Testis (tissue), 5 donors: ENCODE measurements around the gene FGFR2. TPM values are rescaled to one million over a fixed set of nuclear protein-coding genes. Genes with fewer than 3 reads are reported as not detected.

Experiments
- DNase-seq: peaks from one replicate; pipeline ENCODE4 v3.0.0-alpha.2; 2019
- H3K27ac ChIP-seq, 2 donors: fragments of 200-600 bp; sonication (generic); one replicate each; pipeline ENCODE4 v1.5.1; 2019
- H3K27me3 ChIP-seq: fragments of 200-600 bp; sonication (generic); one replicate; pipeline ENCODE4 v1.5.1; 2019
- H3K36me3 ChIP-seq: fragments of 200-600 bp; sonication (generic); one replicate; pipeline ENCODE4 v1.5.1; 2017; ENCODE audit warnings: low read depth; ENCODE audit errors: missing control alignments
- H3K4me1 ChIP-seq: fragments of 200-600 bp; sonication (generic); one replicate; pipeline ENCODE4 v1.5.1; 2019
- H3K4me3 ChIP-seq, 2 donors: fragments of 200-600 bp; sonication (generic); one replicate each; pipeline ENCODE4 v1.5.1; 2017 to 2019
- H3K9me3 ChIP-seq: fragments of 200-600 bp; sonication (generic); one replicate; pipeline ENCODE4 v1.5.1; 2017
- CTCF ChIP-seq, 3 experiments: fragments of 450-650 bp in 2 of 3; fragments of 200-600 bp in 1 of 3; sonication (generic) in 1 of 3; IDR thresholded peaks; one replicate each; pipeline ENCODE4 v1.5.1; 2016 to 2019; ENCODE audit warnings: antibody characterized with exemption in 3 of 3, mild to moderate bottlenecking in 2 of 3, moderate library complexity in 1 of 3
- POLR2A ChIP-seq: fragments of 450-650 bp; IDR thresholded peaks from one replicate; pipeline ENCODE4 v1.6.1; 2017; ENCODE audit warnings: antibody characterized with exemption, mild to moderate bottlenecking, moderate library complexity
- WGBS, 2 donors: methylation state at CpG; one replicate each; pipeline ENCODE4 v1.1.5; 2018; 5-methylcytosine and 5-hydroxymethylcytosine counted together
- intact Hi-C: fragments of 100-400 bp; cut with DNase I; formaldehyde crosslinking; loops from one replicate; pipeline ENCODE4 v1.15.1; 2023; ENCODE audit warnings: low total_unique reads
- long read RNA-seq, 2 donors: transcript quantifications; one replicate each; lab custom pipeline, GENCODE V29; 2026
- polyA plus RNA-seq: library from polyadenylated mRNA; stranded (reverse); fragments of 350-450 nt; fragmentation: Illumina TruSeq; extraction: RNeasy Lipid Tissue Mini Kit (QIAGEN cat#74804); gene quantifications from one replicate; pipeline ENCODE4 v1.2.3, GENCODE V29; 2014; ENCODE audit warnings: low read depth, low replicate concordance; ENCODE audit not compliant: insufficient read depth
- total RNA-seq, 2 donors: library from RNA; depleted of rRNA; stranded (reverse); fragments of >200 nt; gene quantifications; one replicate each; pipeline ENCODE4 v1.2.3, GENCODE V29; 2016

Gene FGFR2
- 10 to 100 TPM; 23.4 to 28.9 TPM for total RNA-seq
- 23.2 TPM for polyA plus RNA-seq
- long read RNA-seq, donor 1, result 0 reads
- long read RNA-seq, donor 2, result 0 reads

- no peaks in the 10 kb centered on the region for H3K27me3 ChIP-seq
- WGBS, 2 donors, result 0 to 1% methylated on average over 6 to 88 of the region's 92 CpGs
- TF ChIP-seq CTCF (IDR thresholded peaks at IDR 0.05) (peak in 2 of 3 experiments; percentile 3 to 14), POLR2A (no peak)
- H3K4me1 ChIP-seq, result peaks cover 10% of the 10 kb centered on the region
- H3K27ac ChIP-seq, result peak within 1 kb of the TSS; percentile 82 to 83
- peak within 1 kb of the TSS; percentile 59 to 66 for H3K4me3 ChIP-seq
- H3K36me3 ChIP-seq, result no peaks in the 10 kb centered on the region
- intact Hi-C loops, result loop anchor here (5.0 kb wide), 1 partner anchor 461 kb away; no protein-coding TSS in a partner anchor
- no peaks in the 10 kb centered on the region for H3K9me3 ChIP-seq
- DNase-seq, result peak; percentile 84
Measured at GRCh38 chr10:121598263-121599249, at the start of gene FGFR2. Gene FGFR2 (minus strand): TSS chr10:121598444. CDS start chr10:121593817, 4,627 bp downstream.

GRCh38 chr10:121647401-121647800 is 49.2 kb upstream of the FGFR2 start:
- Histone ChIP-seq H3K9me3 (no peaks in the 10 kb centered on the region), H3K4me3 (no peak overlapping the region), H3K36me3 (no peaks in the 10 kb centered on the region), H3K27ac (no peak overlapping the region), H3K4me1 (no peaks in the 10 kb centered on the region), H3K27me3 (no peaks in the 10 kb centered on the region)
- DNase-seq, result no peak
- 90 to 91% methylated on average over 4 of the region's 4 CpGs for WGBS, 2 donors
- TF ChIP-seq POLR2A (no peak), CTCF (IDR thresholded peaks at IDR 0.05) (no peak)
- intact Hi-C loops, result no loop called here

- Histone ChIP-seq H3K27ac (no peak overlapping the region), H3K4me1 (no peaks in the 10 kb centered on the region), H3K4me3 (no peak overlapping the region), H3K9me3 (no peaks in the 10 kb centered on the region), H3K36me3 (no peaks in the 10 kb centered on the region), H3K27me3 (no peaks in the 10 kb centered on the region)
- no peak for DNase-seq
- intact Hi-C loops, result no loop called here
- TF ChIP-seq CTCF (IDR thresholded peaks at IDR 0.05) (no peak), POLR2A (no peak)
- 81 to 84% methylated on average over 7 of the region's 7 CpGs for WGBS, 2 donors
Measured at GRCh38 chr10:121645696-121646095, 47.5 kb upstream of the FGFR2 start.

GRCh38 chr10:121644501-121644900 is 46.3 kb upstream of the FGFR2 start:
- Histone ChIP-seq H3K4me3 (no peak overlapping the region), H3K36me3 (no peaks in the 10 kb centered on the region), H3K9me3 (no peaks in the 10 kb centered on the region), H3K27me3 (no peaks in the 10 kb centered on the region), H3K4me1 (no peaks in the 10 kb centered on the region), H3K27ac (no peak overlapping the region)
- WGBS, 2 donors, result 88 to 95% methylated on average over 2 of the region's 2 CpGs
- TF ChIP-seq POLR2A, result no peak
- no peak for TF ChIP-seq CTCF (IDR thresholded peaks at IDR 0.05)
- intact Hi-C loops, result no loop called here
- no peak for DNase-seq
